IPS-18c (cell line): ENCODE measurements around the gene ZC3H8.
A peak's percentile ranks its signal among the peaks of the same experiment; 100 is the strongest.
"Not testable (repeated sequence)": the region's sequence is repeated elsewhere in the genome, so short reads cannot be mapped to it uniquely, and the experiment has no call there.

Experiments
- H3K4me3 ChIP-seq: 2 replicates; pipeline ENCODE4 v1.7.0; 2013; ENCODE audit warnings: low read depth, mild to moderate bottlenecking, low read length, moderate library complexity; ENCODE audit not compliant: insufficient read depth
- H3K9me3 ChIP-seq: one replicate; pipeline ENCODE4 v1.6.1; 2013; ENCODE audit warnings: mild to moderate bottlenecking, low read length, moderate library complexity; ENCODE audit not compliant: control insufficient read depth, insufficient read depth

ZC3H8 gene

GRCh38 chr2:112254466-112255240, at the start of gene ZC3H8:
TSS of gene ZC3H8 (minus strand) at chr2:112255042. CDS start at chr2:112254981, 61 bp downstream.
- H3K4me3 ChIP-seq, result peak within 1 kb of the TSS; percentile 80
- no peaks in the 10 kb centered on the region for H3K9me3 ChIP-seq

- no peaks in the 10 kb centered on the region for H3K9me3 ChIP-seq
These were observed 49.6 kb upstream of the ZC3H8 start for GRCh38 chr2:112304298-112304941.

GRCh38 chr2:112301973-112302372, 47.1 kb upstream of the ZC3H8 start:
- Histone ChIP-seq H3K4me3 (no peak overlapping the region), H3K9me3 (no peaks in the 10 kb centered on the region)

More at GRCh38 chr2:112304298-112304941, 49.6 kb upstream of the ZC3H8 start:
- no peak overlapping the region for H3K4me3 ChIP-seq

GRCh38 chr2:112301171-112301584, 46.3 kb upstream of the ZC3H8 start:
- no peaks in the 10 kb centered on the region for H3K9me3 ChIP-seq
- H3K4me3 ChIP-seq, result no peak overlapping the region

GRCh38 chr2:112296407-112296806, 41.6 kb upstream of the ZC3H8 start:
- H3K9me3 ChIP-seq, result no peaks in the 10 kb centered on the region

GRCh38 chr2:112295407-112296078, 40.7 kb upstream of the ZC3H8 start:
- Histone ChIP-seq H3K9me3 (no peaks in the 10 kb centered on the region), H3K4me3 (no peak overlapping the region)

More at GRCh38 chr2:112296407-112296806, 41.6 kb upstream of the ZC3H8 start:
- no peak overlapping the region for H3K4me3 ChIP-seq

GRCh38 chr2:112293636-112294401, 39.0 kb upstream of the ZC3H8 start:
- Histone ChIP-seq H3K9me3 (no peaks in the 10 kb centered on the region), H3K4me3 (no peak overlapping the region)

GRCh38 chr2:112290648-112291047, 35.8 kb upstream of the ZC3H8 start:
- Histone ChIP-seq H3K4me3 (no peak overlapping the region), H3K9me3 (no peaks in the 10 kb centered on the region)

- Histone ChIP-seq H3K9me3 (no peaks in the 10 kb centered on the region), H3K4me3 (no peak overlapping the region)
These were observed 35.2 kb upstream of the ZC3H8 start for GRCh38 chr2:112290088-112290487.

GRCh38 chr2:112283535-112283934, 28.7 kb upstream of the ZC3H8 start:
- H3K9me3 ChIP-seq, result not testable (repeated sequence)

GRCh38 chr2:112282066-112282465, 27.2 kb upstream of the ZC3H8 start:
- H3K4me3 ChIP-seq, H3K9me3 ChIP-seq: not testable (repeated sequence)

More at GRCh38 chr2:112283535-112283934, 28.7 kb upstream of the ZC3H8 start:
- H3K4me3 ChIP-seq, result not testable (repeated sequence)

- Histone ChIP-seq H3K4me3 (no peak overlapping the region), H3K9me3 (no peaks in the 10 kb centered on the region)
These were observed 22.9 kb upstream of the ZC3H8 start for GRCh38 chr2:112277596-112278220.

GRCh38 chr2:112276954-112277353, 22.1 kb upstream of the ZC3H8 start:
- Histone ChIP-seq H3K4me3 (no peak overlapping the region), H3K9me3 (no peaks in the 10 kb centered on the region)

- Histone ChIP-seq H3K9me3 (no peaks in the 10 kb centered on the region), H3K4me3 (peak overlapping the region; percentile 94)
These were observed 21.3 kb upstream of the ZC3H8 start for GRCh38 chr2:112275887-112276773.

- no peaks in the 10 kb centered on the region for H3K9me3 ChIP-seq
- peak within 1 kb of the TSS; percentile 94 for H3K4me3 ChIP-seq
These were observed 20.6 kb upstream of the ZC3H8 start, which contains the start of gene ZC3H6 for GRCh38 chr2:112275311-112275886. TSS of gene ZC3H6 (plus strand) at chr2:112275597. CDS start at chr2:112275995, 398 bp downstream.

GRCh38 chr2:112273349-112273748, 18.5 kb upstream of the ZC3H8 start:
- H3K4me3 ChIP-seq, result no peak overlapping the region
- no peaks in the 10 kb centered on the region for H3K9me3 ChIP-seq
